ENCODE measurements around the gene SLCO4C1.

Gene SLCO4C1

GRCh38 chr5:102226321-102226720 lies 69.8 kb downstream of the SLCO4C1 start:
- no peaks in the 10 kb centered on the region for H3K79me1 ChIP-seq (ENCODE audit: low read depth, low read length)
- H2AFZ ChIP-seq (ENCODE audit: low read length) = no peak overlapping the region
- H3K4me1 ChIP-seq (ENCODE audit: control insufficient read depth in 2 of 2, insufficient read depth in 1 of 2, low read depth in 1 of 2, low read length in 2 of 2) = no peaks in the 10 kb centered on the region
- no peak for DNase-seq (ENCODE audit: low spot score)
- no peak overlapping the region for H2BK5ac ChIP-seq (ENCODE audit: low read length)
- peaks cover 2 to 4% of the 10 kb centered on the region in 2 donors for H3K9me3 ChIP-seq (replicated peaks in 1 of 2; ENCODE audit: control insufficient read depth in 2 of 2, insufficient read depth in 1 of 2, low read depth in 1 of 2, low read length in 2 of 2)
- H4K8ac ChIP-seq (ENCODE audit: low read depth, low read length) = no peak overlapping the region
- H3K23ac ChIP-seq (ENCODE audit: low read depth, low read length, poor library complexity) = no peak overlapping the region
- H3K4me2 ChIP-seq (ENCODE audit: insufficient read depth, low read length, poor library complexity, severe bottlenecking) = no peak overlapping the region
- no peak overlapping the region for H3K18ac ChIP-seq (ENCODE audit: low read length)
- H2BK12ac ChIP-seq (ENCODE audit: low read length) = no peak overlapping the region
- H3K4ac ChIP-seq (ENCODE audit: low read length) = no peak overlapping the region
- H3K4me3 ChIP-seq (ENCODE audit: low read length in 2 of 2) = no peak overlapping the region
- no peak overlapping the region for H2BK15ac ChIP-seq (ENCODE audit: low read length)
- no peak overlapping the region for H4K91ac ChIP-seq (ENCODE audit: low read depth, low read length, poor library complexity)
- no peaks in the 10 kb centered on the region for H3K36me3 ChIP-seq (replicated peaks in 1 of 2; ENCODE audit: control insufficient read depth in 2 of 2, insufficient read depth in 2 of 2, low read length in 2 of 2)
- no peaks in the 10 kb centered on the region for H3K27me3 ChIP-seq (ENCODE audit: control insufficient read depth in 3 of 3, insufficient read depth in 3 of 3, low read depth in 1 of 3, low read length in 3 of 3)
- H3K9ac ChIP-seq (ENCODE audit: low read depth, low read length, poor library complexity) = no peak overlapping the region
- H3K14ac ChIP-seq (ENCODE audit: low read length) = no peak overlapping the region
- H3K27ac ChIP-seq (replicated peaks; ENCODE audit: low read length) = no peak overlapping the region
- H2BK120ac ChIP-seq (ENCODE audit: low read depth, low read length) = no peak overlapping the region
- WGBS, 2 donors (ENCODE audit: extremely low coverage in 2 of 2, insufficient read length in 2 of 2, insufficient replicate concordance in 1 of 2) = no CpG with 5 or more reads among the region's 1 CpG
- H2AK5ac ChIP-seq (ENCODE audit: low read depth, low read length) = no peak overlapping the region

- Histone ChIP-seq H3K4ac (ENCODE audit: low read length) (no peak overlapping the region), H3K9ac (ENCODE audit: low read depth, low read length, poor library complexity) (no peak overlapping the region), H4K8ac (ENCODE audit: low read depth, low read length) (no peak overlapping the region), H3K79me1 (ENCODE audit: low read depth, low read length) (no peaks in the 10 kb centered on the region), H3K14ac (ENCODE audit: low read length) (no peak overlapping the region), H3K4me1 (ENCODE audit: control insufficient read depth in 2 of 2, insufficient read depth in 1 of 2, low read depth in 1 of 2, low read length in 2 of 2) (no peaks in the 10 kb centered on the region), H3K4me3 (ENCODE audit: low read length in 2 of 2) (no peak overlapping the region), H3K27ac (replicated peaks; ENCODE audit: low read length) (no peak overlapping the region), H3K27me3 (ENCODE audit: control insufficient read depth in 3 of 3, insufficient read depth in 3 of 3, low read depth in 1 of 3, low read length in 3 of 3) (no peaks in the 10 kb centered on the region), H4K91ac (ENCODE audit: low read depth, low read length, poor library complexity) (no peak overlapping the region), H2BK12ac (ENCODE audit: low read length) (no peak overlapping the region), H2AFZ (ENCODE audit: low read length) (no peak overlapping the region), H3K4me2 (ENCODE audit: insufficient read depth, low read length, poor library complexity, severe bottlenecking) (no peak overlapping the region), H3K9me3 (replicated peaks in 1 of 2; ENCODE audit: control insufficient read depth in 2 of 2, insufficient read depth in 1 of 2, low read depth in 1 of 2, low read length in 2 of 2) (peaks cover 2 to 4% of the 10 kb centered on the region in 2 donors), H3K18ac (ENCODE audit: low read length) (no peak overlapping the region), H3K36me3 (replicated peaks in 1 of 2; ENCODE audit: control insufficient read depth in 2 of 2, insufficient read depth in 2 of 2, low read length in 2 of 2) (no peaks in the 10 kb centered on the region), H2AK5ac (ENCODE audit: low read depth, low read length) (no peak overlapping the region), H2BK5ac (ENCODE audit: low read length) (no peak overlapping the region), H2BK15ac (ENCODE audit: low read length) (no peak overlapping the region), H3K23ac (ENCODE audit: low read depth, low read length, poor library complexity) (no peak overlapping the region), H2BK120ac (ENCODE audit: low read depth, low read length) (no peak overlapping the region)
- no CpG with 5 or more reads among the region's 6 CpGs for WGBS, 2 donors (ENCODE audit: extremely low coverage in 2 of 2, insufficient read length in 2 of 2, insufficient replicate concordance in 1 of 2)
- peak; percentile 32 for DNase-seq (ENCODE audit: low spot score)
Observed at GRCh38 chr5:102223542-102224477, 72.3 kb downstream of the SLCO4C1 start.

GRCh38 chr5:102222772-102223171 lies 73.3 kb downstream of the SLCO4C1 start:
- no peak overlapping the region for H2BK15ac ChIP-seq (ENCODE audit: low read length)
- no peak overlapping the region for H2BK120ac ChIP-seq (ENCODE audit: low read depth, low read length)
- H2BK5ac ChIP-seq (ENCODE audit: low read length) = no peak overlapping the region
- H4K91ac ChIP-seq (ENCODE audit: low read depth, low read length, poor library complexity) = no peak overlapping the region
- no peak overlapping the region for H3K23ac ChIP-seq (ENCODE audit: low read depth, low read length, poor library complexity)
- H2AFZ ChIP-seq (ENCODE audit: low read length) = no peak overlapping the region
- H3K9ac ChIP-seq (ENCODE audit: low read depth, low read length, poor library complexity) = no peak overlapping the region
- H3K36me3 ChIP-seq (replicated peaks in 1 of 2; ENCODE audit: control insufficient read depth in 2 of 2, insufficient read depth in 2 of 2, low read length in 2 of 2) = no peaks in the 10 kb centered on the region
- H2BK12ac ChIP-seq (ENCODE audit: low read length) = no peak overlapping the region
- DNase-seq (ENCODE audit: low spot score) = no peak
- no peaks in the 10 kb centered on the region for H3K4me1 ChIP-seq (ENCODE audit: control insufficient read depth in 2 of 2, insufficient read depth in 1 of 2, low read depth in 1 of 2, low read length in 2 of 2)
- no peak overlapping the region for H2AK5ac ChIP-seq (ENCODE audit: low read depth, low read length)
- H3K4ac ChIP-seq (ENCODE audit: low read length) = no peak overlapping the region
- H3K79me1 ChIP-seq (ENCODE audit: low read depth, low read length) = no peaks in the 10 kb centered on the region
- H3K27ac ChIP-seq (replicated peaks; ENCODE audit: low read length) = no peak overlapping the region
- no peak overlapping the region for H3K4me3 ChIP-seq (ENCODE audit: low read length in 2 of 2)
- H3K9me3 ChIP-seq (replicated peaks in 1 of 2; ENCODE audit: control insufficient read depth in 2 of 2, insufficient read depth in 1 of 2, low read depth in 1 of 2, low read length in 2 of 2) = peaks cover 2 to 4% of the 10 kb centered on the region in 2 donors
- H3K14ac ChIP-seq (ENCODE audit: low read length) = no peak overlapping the region
- no peak overlapping the region for H3K18ac ChIP-seq (ENCODE audit: low read length)
- H3K4me2 ChIP-seq (ENCODE audit: insufficient read depth, low read length, poor library complexity, severe bottlenecking) = no peak overlapping the region
- H4K8ac ChIP-seq (ENCODE audit: low read depth, low read length) = no peak overlapping the region
- no peaks in the 10 kb centered on the region for H3K27me3 ChIP-seq (ENCODE audit: control insufficient read depth in 3 of 3, insufficient read depth in 3 of 3, low read depth in 1 of 3, low read length in 3 of 3)

- H2BK120ac ChIP-seq (ENCODE audit: low read depth, low read length) = no peak overlapping the region
- no peak overlapping the region for H2BK15ac ChIP-seq (ENCODE audit: low read length)
- H3K4me2 ChIP-seq (ENCODE audit: insufficient read depth, low read length, poor library complexity, severe bottlenecking) = no peak overlapping the region
- no peak overlapping the region for H4K8ac ChIP-seq (ENCODE audit: low read depth, low read length)
- WGBS, 2 donors (ENCODE audit: extremely low coverage in 2 of 2, insufficient read length in 2 of 2, insufficient replicate concordance in 1 of 2) = no CpG with 5 or more reads among the region's 1 CpG
- H3K4me1 ChIP-seq (ENCODE audit: control insufficient read depth in 2 of 2, insufficient read depth in 1 of 2, low read depth in 1 of 2, low read length in 2 of 2) = no peaks in the 10 kb centered on the region
- no peaks in the 10 kb centered on the region for H3K79me1 ChIP-seq (ENCODE audit: low read depth, low read length)
- H2BK5ac ChIP-seq (ENCODE audit: low read length) = no peak overlapping the region
- no peak overlapping the region for H4K91ac ChIP-seq (ENCODE audit: low read depth, low read length, poor library complexity)
- no peak overlapping the region for H2BK12ac ChIP-seq (ENCODE audit: low read length)
- H3K9me3 ChIP-seq (replicated peaks in 1 of 2; ENCODE audit: control insufficient read depth in 2 of 2, insufficient read depth in 1 of 2, low read depth in 1 of 2, low read length in 2 of 2) = peaks cover 2 to 4% of the 10 kb centered on the region in 2 donors
- no peak overlapping the region for H3K4ac ChIP-seq (ENCODE audit: low read length)
- no peak overlapping the region for H3K9ac ChIP-seq (ENCODE audit: low read depth, low read length, poor library complexity)
- no peak overlapping the region for H3K23ac ChIP-seq (ENCODE audit: low read depth, low read length, poor library complexity)
- no peak overlapping the region for H2AK5ac ChIP-seq (ENCODE audit: low read depth, low read length)
- H3K27ac ChIP-seq (replicated peaks; ENCODE audit: low read length) = no peak overlapping the region
- DNase-seq (ENCODE audit: low spot score) = no peak
- H2AFZ ChIP-seq (ENCODE audit: low read length) = no peak overlapping the region
- no peak overlapping the region for H3K18ac ChIP-seq (ENCODE audit: low read length)
- H3K4me3 ChIP-seq (ENCODE audit: low read length in 2 of 2) = no peak overlapping the region
- no peak overlapping the region for H3K14ac ChIP-seq (ENCODE audit: low read length)
- no peaks in the 10 kb centered on the region for H3K27me3 ChIP-seq (ENCODE audit: control insufficient read depth in 3 of 3, insufficient read depth in 3 of 3, low read depth in 1 of 3, low read length in 3 of 3)
- no peaks in the 10 kb centered on the region for H3K36me3 ChIP-seq (replicated peaks in 1 of 2; ENCODE audit: control insufficient read depth in 2 of 2, insufficient read depth in 2 of 2, low read length in 2 of 2)
Observed at GRCh38 chr5:102221949-102222348, 74.1 kb downstream of the SLCO4C1 start.
